Activated naive CD4-positive, alpha-beta T cell (primary cell): Measurements from ENCODE around the gene STAMBP.
A peak's percentile ranks its signal among the peaks of the same experiment; 100 is the strongest.
"Not testable (repeated sequence)": the region's sequence is repeated elsewhere in the genome, so short reads cannot be mapped to it uniquely, and the experiment has no call there.

ENCODE experiments used
- DNase-seq, 4 experiments: peaks; one replicate each; lab custom pipeline; 2025; lab: John Stamatoyannopoulos, UW

The STAMBP gene

DNA sequence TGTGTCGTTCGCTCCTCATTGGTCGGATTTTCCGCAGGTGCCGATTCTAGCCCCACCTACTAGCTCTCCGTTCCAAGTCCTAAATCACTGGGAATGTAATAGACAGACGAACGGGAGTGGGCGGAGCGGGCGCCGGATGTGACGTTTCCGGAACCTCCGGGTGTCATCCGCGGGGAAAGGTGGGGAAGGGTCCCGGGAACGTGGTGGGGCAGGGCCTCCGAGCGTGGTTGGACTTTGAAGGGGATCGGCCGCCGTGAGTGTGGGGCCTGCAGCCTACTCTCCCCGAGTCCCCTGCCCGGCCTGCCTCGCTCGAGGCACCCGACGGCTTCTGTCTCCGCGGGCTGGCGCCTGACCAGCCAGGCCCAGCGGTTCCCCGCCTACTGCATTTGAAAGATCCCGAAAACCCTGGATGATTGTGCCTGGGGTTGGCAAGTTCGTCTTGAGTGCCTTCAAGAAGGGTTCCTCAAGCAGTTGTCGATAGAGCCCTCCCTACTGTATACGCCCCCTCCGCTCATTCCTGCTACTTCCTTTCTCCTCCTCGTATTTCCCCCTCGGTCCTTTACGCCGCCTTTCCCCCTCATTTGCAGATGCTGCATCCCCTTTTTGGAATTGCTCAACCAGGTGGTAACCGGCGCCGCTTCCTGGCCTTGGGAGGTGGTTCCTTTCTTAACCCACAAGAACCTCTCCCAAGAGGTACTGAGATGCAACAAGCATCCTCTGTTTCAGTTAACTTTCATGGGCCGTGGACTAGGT, at the start of gene STAMBP:
Gene STAMBP (plus strand): TSS at position 144 of the 753 bp plus-strand sequence. CDS start 1,896 bp downstream, outside the sequence.
- peak; percentile 58 to 79 (median 66) for DNase-seq

- peak; percentile 94 to 98 (median 96) for DNase-seq
Measured at GRCh38 chr2:73779467-73780236, 49.1 kb upstream of the STAMBP start, which contains the start of gene DUSP11. Gene DUSP11, minus strand, starts transcription at chr2:73780103. Its CDS starts 129 bp downstream, at chr2:73779974.

GRCh38 chr2:73780237-73780582, 48.6 kb upstream of the STAMBP start:
- no peak for DNase-seq

GRCh38 chr2:73783402-73783801, 45.4 kb upstream of the STAMBP start:
- DNase-seq = not testable (repeated sequence)

DNA sequence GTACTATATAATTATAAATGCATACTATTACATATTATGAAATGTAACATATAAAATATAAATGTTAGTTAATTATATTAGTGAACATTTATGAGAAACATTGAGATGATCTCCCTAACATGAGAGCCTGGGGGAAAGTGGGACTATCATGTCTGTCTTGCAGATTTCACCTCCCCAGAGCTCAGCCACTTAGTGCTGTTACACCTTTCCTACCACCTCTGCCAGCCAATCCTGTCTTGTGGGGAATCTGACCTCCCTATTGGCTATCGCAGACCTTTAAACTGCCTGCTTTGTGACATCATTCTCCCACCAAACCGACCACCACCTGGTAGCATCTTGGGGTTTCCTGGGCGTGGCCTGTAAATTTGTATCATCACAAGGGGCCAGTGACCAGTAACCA, 44.9 kb upstream of the STAMBP start, which contains the start of gene C2orf78:
Gene C2orf78 (plus strand): TSS at position 301 of the 400 bp plus-strand sequence. CDS start 127 bp downstream, outside the sequence.
- DNase-seq = not testable (repeated sequence)

DNA sequence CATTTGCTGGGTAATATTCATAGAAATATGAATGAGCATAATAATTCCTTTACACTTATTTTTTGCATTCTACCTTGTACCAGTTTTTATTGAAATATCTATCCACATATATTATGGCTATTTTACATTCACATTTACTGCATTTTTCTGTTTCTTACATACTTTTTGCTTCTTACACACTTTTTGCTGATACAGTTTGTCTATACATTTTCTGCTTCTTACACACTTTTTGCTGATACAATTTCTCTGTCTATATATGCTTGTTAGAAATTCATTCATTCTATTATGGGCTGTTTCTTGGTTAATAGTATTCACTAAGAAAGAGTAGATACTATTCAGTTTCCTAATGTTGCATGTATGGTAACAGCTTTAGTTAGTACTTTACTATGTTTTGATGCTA, 16.9 kb upstream of the STAMBP start:
- DNase-seq = no peak

DNA sequence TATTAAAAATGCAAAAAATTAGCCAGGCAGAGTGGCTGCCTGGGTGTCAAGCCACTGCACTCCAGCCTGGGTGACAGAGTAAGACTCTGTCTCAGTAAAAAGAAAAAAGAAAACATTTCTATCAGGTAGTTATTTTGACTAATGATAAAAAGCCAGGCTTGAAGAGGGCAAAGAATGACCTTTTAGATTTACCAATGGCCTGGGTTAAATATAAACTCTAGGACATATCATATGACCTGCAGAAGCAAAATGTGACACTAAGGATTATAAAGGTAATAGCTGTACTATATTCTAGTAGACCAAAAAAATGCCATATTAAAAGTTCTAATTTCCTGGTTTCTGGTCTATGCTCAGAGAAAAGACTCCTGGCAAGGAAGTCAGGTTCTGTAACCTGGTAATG, 16.1 kb upstream of the STAMBP start:
- DNase-seq = no peak

- DNase-seq = no peak
Measured at GRCh38 chr2:73818296-73818695, 10.5 kb upstream of the STAMBP start.

DNA sequence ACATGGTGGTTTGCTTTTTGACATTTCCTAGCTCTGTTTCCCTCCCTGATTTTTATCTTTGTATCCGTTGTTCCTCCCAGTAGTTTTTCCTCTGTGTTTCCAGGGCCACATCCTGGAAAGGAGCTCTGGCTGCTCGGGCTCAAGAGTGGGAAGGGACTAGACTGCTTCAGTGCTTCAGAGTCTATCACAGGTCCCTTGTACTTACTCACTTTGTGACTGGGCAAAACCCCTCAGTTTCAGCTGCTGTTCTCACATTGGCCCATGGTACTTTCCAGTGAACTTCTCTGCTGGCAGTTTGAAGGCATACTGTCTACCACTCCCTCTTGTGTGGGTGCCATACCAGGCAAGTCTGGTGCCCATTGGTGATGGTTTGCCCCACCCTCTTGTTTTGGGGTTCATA, 7.5 kb upstream of the STAMBP start:
- DNase-seq = no peak

- no peak for DNase-seq
Measured at GRCh38 chr2:73821669-73822068, 7.1 kb upstream of the STAMBP start.

DNA sequence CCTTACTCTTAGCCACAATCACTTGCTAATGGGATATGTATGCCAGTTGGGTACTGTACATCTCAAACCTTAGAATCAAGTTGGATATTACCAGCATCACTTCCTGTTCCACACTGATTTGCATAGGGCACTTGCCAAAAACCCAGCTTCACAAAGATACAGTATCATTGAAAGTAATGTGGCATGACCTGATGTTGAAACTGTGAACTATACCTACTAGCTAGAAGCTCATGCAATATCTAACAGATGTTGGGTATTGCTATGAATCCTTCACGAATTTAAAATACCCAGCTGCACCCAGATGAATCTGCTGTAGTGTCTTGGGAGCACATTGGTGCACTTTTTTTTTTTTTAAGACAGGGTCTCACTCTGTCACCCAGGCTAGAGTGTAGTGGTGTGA, 6.5 kb upstream of the STAMBP start:
- DNase-seq = no peak

DNA sequence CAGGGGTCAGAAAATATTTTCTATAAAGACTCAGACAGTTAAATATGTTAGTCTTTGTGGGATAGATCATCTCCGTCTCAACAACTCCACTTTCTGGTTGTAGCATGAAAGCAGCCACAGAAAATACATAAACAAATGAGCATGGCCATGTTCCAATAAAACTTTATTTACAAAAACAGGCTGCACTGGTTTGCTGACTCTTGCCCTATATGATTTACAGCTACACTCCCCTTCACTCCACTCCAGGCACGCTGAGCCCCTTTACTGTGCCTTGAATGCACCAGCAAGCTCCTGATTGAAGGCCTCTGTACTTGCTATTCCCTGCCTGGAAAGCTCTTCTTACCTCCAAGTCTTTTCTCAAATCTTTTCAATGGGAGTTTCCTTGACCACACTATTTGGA, 5.8 kb upstream of the STAMBP start:
- DNase-seq = no peak

DNA sequence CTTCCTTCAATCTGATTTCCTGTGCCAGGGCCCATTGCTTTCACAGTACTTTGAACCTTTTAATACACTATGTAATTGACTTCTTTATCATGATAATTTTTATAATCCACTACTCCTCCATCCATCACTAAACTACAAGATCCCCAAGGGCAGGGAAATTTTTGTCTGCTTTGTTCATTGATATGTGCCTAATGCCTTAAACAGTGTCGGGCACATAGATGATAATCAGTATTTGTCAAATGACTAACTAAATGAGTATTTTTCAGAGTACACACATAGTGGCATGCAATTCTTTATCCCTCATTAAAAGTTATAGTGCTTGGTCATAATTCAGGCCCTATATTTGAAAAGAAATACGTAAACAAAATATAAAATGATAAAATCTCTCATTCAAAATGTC, 5.3 kb upstream of the STAMBP start:
- no peak for DNase-seq

DNA sequence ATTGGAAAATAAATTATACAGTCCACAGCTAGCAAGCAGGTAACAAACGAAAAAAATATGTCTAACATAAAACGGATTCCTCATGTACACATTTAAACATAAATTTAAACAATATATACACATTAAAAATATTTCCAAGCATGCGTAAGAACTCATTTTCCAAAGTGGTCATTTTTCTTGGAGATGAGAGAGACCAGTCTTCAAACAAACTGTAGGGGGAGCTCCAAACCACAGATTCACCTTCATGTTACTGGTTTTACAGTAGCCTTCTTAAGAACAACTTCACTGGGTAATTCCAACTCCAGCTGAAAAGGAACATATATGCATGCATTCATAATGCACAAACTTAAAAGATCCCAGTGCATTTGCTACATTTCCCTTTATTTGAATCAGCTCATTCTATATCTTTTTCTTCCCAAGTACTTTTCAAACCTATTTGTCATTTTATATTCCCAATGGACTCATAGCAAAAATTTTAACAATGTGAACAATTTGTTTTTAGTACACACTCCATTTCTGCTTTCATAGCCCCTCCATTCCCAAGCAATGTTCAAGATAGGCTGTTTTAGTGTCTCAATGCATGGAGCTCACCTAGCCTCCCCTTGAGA, 4.7 kb upstream of the STAMBP start:
- DNase-seq = no peak

- no peak for DNase-seq
Measured at GRCh38 chr2:73825408-73825807, 3.4 kb upstream of the STAMBP start.

GRCh38 chr2:73827018-73827417, 1.7 kb upstream of the STAMBP start:
- DNase-seq = no peak

GRCh38 chr2:73827660-73828388, 937 bp upstream of the STAMBP start:
- DNase-seq = no peak

DNA sequence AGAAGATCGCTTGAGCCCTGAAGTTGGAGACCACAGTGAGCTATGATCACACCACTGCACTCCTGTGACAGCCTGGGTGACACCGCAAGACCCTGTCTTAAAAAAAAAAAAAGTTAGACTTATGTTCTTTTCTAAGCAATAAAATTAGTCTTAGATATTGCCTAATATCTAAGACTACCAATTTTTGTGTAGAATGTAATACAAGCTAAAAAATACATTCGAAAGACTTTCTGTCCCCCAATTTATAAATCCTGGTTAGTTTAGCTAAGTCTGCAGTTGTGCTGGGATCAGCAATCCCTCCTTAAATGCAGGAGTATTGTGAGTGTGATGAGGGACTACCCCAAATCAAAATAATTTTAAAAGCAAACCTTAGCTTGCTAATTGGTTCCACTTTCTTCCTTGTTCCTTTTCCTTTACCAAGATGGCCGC, 358 bp upstream of the STAMBP start:
- DNase-seq = no peak

GRCh38 chr2:73830871-73831401, 2.2 kb downstream of the STAMBP start:
- DNase-seq = no peak

- DNase-seq = no peak
Measured at GRCh38 chr2:73832930-73833329, 4.2 kb downstream of the STAMBP start.

GRCh38 chr2:73836141-73836943, 7.6 kb downstream of the STAMBP start:
- DNase-seq = no peak
